SH-SY5Y (cell line): Measurements from ENCODE around the gene VPS9D1.

Experiments used
- GATA2 ChIP-seq: IDR thresholded peaks from 2 replicates; pipeline ENCODE4 v1.6.1; 2011; ENCODE audit warnings: mild to moderate bottlenecking, low read depth, low read length
- GATA3 ChIP-seq: IDR thresholded peaks from 2 replicates; pipeline ENCODE4 v1.6.1; 2011; ENCODE audit warnings: low read depth, mild to moderate bottlenecking, low read length, moderate library complexity

VPS9D1 gene

DNA sequence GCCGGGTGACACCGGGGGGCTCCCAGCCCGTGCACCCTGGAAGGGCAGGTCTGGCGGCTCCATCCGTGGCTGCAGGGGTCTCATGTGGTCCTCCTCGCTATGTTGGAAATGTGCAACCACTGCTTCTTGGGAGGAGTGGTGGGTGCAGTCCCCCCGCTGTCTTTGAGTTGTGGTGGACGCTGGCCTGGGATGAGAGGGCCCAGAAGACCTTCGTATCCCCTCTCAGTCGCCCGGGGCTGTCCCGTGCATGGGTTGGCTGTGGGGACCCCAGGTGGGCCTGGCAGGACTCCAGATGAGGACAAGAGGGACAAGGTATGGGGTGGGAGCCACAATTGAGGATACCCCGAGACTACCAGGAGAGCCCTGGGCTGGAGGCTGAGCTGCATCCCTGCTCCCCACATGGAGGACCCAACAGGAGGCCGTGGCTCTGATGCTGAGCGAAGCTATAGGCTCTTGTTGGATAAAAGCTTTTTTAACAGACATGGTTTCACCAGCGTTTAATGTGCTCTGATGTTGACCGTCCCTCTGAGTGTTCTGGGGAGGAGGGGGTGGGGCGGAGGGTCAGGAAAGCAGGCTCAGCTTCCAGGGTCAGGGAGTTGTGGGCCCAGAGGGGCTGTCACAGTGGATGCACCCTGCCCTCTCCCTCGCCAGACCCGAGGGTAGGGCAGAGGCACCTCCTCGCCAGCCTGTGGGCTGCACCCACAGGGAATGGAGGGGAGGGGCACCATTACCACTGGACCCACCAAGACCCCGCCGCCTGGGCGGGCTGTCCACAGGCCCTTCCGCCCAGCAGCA, 24.6 kb downstream of the VPS9D1 start:
- TF ChIP-seq GATA3: no peak
- no peak for TF ChIP-seq GATA2

DNA sequence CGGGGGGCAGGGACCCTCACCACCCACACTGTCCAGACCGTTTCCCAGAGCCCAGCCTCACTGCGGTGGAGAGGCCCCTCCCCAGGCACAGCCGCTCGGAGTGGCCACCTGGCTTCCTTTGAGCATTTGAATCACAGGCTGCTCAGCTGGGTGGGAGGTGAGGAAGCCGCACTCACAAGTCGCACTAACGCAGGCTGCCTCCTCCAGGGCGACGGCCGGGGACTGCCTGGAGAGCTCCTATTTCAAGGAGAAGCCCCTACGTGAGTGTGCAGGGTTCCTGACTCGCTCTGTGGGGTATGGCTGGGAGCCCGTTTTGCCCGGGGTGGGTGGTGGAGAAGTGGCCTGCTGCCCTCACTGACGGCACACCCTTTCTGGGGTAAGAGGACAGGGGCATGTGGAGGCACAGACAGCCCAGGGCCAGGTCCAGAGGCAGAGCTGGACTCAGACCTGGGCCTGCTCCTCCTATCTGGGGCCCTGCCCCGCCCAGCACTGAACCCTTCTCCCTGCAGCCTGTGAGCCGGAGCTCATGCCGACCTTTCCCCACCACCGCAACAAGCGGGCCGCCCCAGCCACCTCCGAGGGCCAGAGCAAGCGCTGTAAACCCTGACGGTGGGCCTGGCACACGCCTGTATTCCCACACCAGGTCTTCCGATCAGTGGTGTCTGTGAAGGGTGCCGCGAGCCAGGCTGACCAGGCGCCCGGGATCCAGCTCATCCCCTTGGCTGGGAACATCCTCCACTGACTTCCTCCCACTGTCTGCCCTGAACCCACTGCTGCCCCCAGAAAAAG, 25.4 kb downstream of the VPS9D1 start:
- TF ChIP-seq GATA2: no peak
- no peak for TF ChIP-seq GATA3

DNA sequence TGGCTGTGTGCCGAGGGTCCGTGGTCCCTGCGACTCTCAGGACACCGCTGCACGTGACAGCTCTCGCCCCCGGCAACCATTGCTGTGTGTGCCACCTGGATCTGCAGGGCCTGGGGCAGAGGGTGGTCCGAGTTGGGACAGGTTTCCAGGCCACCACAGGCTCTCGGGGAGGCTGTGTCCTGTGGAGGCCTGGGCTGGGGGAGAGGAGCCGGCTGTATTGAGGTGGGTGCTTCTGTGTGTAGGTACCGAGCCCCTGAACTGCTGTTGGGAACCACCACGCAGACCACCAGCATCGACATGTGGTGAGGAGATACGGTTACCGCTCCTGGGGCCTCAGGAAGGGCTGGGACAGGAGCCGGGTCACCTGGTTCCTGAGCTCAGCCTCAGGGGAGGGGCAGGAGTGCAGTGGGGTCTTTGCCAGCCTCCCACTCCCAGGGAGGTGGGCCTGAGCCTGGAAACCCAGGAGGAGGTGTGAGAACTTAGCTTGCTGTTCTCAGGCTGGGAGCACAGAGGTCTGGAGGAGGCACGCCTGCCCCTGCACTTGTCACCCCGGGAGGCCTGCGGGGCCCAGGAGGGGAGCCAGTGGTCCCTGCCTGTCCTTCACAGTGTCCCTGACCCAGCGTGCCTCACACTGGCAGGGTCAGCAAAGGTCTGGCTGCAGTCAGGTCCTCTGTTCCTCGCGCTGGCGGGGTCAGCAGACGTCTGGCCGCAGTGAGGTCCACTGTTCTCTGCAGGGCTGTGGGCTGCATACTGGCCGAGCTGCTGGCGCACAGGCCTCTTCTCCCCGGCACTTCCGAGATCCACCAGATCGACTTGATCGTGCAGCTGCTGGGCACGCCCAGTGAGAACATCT, 26.5 kb downstream of the VPS9D1 start:
- TF ChIP-seq GATA3 (no peak), GATA2 (no peak)

DNA sequence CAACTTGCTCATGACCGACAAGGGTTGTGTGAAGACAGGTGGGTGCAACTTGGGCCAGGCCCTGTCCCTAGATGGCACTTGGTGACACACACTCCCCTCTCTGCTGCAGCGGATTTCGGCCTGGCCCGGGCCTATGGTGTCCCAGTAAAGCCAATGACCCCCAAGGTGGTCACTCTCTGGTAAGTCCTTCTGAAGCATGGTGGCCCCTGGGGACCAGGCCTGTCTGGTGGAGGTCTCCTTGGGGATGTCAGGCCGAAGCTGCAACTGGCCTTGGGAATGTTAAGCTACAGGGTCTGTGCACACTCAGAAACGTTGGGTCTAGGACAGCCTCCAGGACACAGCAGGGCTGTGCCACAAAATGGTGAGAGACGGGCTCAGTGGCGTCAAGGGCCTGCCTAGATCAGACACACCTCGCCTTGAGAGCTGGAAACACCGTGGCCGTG, 27.4 kb downstream of the VPS9D1 start:
- no peak for TF ChIP-seq GATA2
- no peak for TF ChIP-seq GATA3

DNA sequence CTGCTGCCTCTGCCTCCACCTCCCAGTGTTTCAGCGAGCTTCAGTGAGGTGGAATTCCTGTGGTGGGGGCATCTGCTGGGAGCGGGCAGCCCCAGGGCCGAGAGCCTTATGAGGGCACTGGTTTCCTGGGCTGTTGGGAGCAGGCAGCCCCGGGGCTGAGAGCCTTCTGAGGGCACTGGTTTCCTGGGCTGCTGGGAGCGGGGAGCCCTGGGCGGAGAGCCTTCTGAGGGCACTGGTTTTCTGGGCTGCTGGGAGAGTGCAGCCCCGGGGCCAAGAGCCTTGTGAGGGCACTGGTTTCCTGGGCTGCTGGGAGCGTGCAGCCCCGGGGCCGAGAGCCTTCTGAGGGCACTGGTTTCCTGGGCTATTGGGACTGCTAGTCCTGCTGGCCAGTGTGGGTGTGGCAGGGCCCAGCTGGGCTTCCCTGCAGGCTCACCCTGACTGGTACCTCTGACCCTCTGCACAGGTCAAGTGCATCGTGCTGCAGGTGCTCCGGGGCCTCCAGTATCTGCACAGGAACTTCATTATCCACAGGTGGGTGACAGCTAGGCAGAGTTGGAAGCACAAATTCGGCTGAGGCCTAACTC, 28.6 kb downstream of the VPS9D1 start:
- TF ChIP-seq GATA2 (no peak), GATA3 (no peak)

DNA sequence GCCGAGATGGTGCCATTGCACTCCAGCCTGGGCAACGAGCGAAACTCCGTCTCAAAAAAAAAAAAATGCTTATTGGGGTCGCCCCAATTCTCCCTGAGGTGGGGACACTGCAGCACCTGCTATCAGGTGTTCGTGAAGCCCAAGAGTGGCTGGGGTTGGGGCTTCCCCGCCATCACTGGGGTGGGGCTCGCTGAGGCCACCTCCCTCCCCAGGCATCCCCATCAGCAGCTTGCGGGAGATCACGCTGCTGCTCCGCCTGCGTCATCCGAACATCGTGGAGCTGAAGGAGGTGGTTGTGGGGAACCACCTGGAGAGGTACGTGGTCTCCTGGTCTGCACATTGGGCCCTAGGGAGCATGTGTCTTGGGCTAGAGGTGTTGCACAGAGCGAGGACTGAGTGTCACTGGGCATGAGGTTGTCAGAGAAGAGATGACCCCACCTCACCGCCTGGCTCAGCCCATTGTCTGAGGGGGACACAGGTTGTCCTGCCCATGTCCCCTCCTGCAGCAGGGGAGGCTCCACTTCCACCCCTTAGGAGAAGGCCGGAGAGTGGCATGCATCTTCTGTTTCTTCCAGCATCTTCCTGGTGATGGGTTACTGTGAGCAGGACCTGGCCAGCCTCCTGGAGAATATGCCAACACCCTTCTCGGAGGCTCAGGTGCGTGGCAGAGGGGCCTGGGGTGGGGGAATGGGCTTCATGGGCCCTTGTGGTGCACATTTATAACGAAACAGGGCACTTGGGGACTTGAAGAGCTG, 29.3 kb downstream of the VPS9D1 start:
- TF ChIP-seq GATA3 (no peak), GATA2 (no peak)

DNA sequence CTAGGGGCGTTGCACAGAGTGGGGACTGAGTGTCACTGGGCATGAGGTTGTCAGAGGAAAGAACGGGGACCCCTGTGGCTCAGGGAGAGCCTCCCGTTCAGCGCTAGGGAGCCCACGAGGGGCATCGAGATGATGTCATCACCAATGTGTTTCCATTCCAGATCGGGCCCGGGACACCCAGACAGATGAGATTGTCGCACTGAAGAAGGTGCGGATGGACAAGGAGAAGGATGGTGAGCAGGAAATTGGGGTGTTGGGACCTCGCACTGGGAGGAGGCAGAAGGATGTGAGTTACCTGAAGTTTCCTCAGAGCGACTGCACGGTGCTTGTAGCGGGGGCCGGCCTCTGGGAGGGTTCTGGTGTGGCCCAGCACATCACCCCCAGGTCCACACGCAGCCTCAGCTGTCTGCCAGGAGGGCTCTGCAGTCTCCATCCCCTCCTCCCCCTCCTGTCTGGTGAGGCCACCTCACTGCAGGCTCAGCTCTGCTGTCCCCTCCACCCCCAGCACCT, 30.3 kb downstream of the VPS9D1 start:
- TF ChIP-seq GATA3 (no peak), GATA2 (no peak)

DNA sequence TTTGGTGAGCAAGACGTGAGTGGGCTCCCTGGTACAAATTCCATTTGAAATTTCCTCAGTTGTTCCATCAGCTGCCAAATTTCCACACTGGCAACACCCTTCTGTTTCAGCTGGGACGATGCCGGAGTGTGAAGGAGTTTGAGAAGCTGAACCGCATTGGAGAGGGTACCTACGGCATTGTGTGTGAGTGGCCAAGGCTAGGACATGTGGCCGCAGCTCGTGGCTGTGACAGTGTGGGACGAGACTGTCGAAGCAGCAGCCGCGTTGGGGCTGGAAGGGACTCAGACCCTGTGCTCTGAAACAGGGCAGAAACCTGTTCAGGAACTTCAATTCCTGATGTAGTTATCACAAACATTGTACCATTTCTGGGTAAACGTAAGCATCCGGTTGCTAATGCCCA, 31.6 kb downstream of the VPS9D1 start:
- no peak for TF ChIP-seq GATA2
- no peak for TF ChIP-seq GATA3

DNA sequence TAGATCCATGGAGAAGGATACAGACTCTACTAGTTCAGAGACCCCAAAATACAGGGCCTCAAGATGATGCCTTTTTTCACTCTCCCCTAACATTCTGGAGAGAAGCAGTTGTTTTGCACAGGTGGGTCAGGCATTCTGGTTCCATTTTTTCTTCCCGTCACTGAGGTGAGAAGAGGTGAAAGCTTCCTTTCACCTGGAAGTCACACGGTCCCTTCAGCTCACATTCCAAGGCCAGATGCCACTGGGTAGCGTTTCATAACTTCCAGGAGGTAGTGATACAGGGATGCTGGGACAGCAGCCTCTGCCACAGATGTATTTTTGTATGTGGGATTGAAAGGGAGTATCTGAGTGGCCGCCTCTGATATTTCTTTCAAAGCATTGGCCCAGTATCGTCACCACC, 32.3 kb downstream of the VPS9D1 start:
- TF ChIP-seq GATA2 (no peak), GATA3 (no peak)

DNA sequence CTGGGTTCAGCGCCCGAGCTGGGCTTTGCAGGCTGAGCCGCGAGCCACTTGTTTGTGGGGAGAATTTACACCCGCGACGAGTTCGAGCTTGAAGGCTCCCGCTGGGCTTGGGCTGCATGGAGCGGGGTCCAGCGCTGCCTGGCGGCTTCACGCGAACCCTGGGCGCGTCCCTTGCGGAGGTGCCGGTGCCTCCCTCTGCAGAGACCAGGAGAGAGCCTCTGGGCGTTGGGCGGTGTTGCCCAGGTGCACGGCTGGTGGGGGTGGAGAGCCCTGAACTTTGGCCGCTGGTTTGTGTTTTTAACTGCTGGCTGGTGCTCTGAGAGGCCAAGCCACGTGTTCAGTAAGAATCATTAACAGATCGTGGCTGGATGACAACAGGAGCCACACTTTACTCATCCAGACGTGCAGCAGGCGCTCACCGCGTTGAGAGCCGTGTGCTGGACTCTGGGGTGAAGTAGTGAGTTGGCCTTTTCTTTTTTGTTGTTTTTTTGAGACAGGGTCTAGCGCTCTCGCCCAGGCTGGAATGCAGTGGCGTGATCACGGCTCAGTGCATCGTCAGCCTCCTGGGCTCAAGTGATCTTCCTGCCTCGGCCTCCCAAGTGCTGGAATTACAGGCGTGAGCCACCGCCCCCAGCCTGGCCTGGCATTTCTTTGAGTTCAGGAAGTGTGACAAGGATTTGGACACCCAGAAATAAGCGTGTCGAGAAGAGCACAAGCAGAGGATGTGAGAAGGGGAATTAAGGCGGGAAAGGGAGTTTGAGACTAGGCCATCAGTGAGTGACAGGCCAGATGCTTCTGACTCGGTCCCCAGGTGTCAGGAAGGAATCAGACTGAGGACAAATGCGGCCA, 33.4 kb downstream of the VPS9D1 start:
- TF ChIP-seq GATA3 (no peak), GATA2 (no peak)

DNA sequence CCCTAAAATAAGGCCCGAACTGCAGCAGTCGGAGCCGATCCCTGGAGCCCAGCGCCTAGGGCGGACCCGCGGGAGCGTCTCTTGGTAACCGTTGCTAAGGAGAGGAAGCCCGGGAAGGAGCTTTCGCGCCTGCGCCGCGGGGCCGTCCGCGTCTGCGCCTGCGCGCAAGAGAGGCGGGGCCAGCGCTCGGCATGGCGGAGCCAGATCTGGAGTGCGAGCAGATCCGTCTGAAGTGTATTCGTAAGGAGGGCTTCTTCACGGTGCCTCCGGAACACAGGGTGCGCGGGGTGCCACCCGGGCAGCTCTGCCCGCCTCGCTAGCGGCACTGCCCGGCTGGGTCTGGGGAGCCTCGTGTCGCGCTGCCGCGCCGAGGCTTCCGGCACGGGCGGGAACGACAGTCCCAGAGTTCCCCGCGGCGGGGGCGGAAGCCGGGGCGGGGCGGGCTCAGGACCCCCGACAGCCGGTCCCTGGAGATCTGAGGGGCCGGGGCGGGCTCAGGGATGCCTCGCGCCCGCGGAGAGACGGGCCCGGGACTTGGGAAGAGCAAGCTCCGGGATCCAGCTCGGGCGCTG, 34.1 kb downstream of the VPS9D1 start, which contains the start of gene CDK10:
CDK10 (plus strand) TSS at position 170 of the 572 bp plus-strand sequence; CDS start at position 192, 22 bp downstream.
- no peak for TF ChIP-seq GATA3
- TF ChIP-seq GATA2: no peak; the same call in 1 of the 2 replicates

DNA sequence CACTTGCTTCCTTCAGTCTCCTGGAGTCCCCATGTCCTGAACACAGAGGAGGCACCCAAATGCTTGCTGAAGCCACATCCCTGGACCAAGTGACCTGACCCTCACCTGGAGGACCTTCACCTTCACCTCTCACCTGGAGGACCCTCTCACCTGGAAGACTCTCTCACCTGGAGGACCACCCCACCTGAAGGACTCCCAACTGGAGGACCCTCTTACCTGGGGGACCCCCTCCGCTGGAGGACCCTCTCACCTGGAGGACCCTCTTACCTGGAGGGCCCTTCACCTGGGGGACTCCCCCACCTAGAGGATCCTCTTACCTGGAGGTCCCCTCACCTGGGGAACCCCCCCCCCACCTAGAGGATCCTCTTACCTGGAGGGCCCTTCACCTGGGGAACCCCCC, 34.8 kb downstream of the VPS9D1 start:
- no peak for TF ChIP-seq GATA3
